Measurements from ENCODE around the gene TENT5A. TPM values are rescaled to one million over a fixed set of nuclear protein-coding genes. Genes with fewer than 3 reads are reported as not detected.

The TENT5A gene
- total RNA-seq, 1 donor from 2014 or later, result 2.7 TPM

DNA sequence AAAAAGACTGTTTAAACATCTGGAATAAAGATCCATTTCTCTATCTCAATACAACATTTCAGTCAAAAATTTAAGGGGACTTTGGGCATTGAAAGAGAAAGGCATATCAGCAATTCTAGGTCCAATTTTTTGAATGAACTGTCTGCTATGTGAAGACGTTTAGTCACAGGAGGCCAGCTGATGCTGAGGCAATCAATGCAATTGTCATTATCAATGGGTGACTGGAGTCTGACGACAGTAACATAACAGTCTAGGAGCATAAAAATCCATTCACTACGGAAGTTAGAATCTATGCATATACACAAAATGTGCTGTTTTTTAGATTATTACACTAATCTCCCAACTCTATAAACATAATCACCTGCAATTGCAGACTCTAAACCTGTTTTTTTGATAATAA is 37.8 kb downstream of the TENT5A start:
- no peak overlapping the region for H3K27ac Mint-ChIP-seq (ENCODE audit: unreplicated experiment)
- no peaks in the 10 kb centered on the region for H3K9me3 Mint-ChIP-seq (ENCODE audit: unreplicated experiment)
- no peak for DNase-seq

DNA sequence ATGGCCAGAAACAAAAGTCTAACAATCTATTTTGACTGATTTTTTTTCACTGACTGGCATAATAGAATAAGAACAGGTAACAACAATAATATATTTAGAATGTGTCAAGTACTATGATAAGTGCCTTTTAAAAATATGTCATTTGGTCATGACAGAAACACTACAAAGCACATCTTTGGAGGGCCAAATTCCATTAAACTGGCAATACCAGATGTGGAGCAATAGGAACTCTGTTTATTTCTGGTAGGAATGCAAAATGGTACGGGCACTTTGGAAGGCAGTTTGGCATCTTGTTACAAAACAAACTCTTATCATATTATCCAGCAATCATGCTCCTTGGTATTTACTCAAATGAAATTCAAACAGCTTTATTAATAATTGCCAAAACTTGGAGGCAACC is 39.3 kb downstream of the TENT5A start:
- DNase-seq, result no peak
- H3K9me3 Mint-ChIP-seq (ENCODE audit: unreplicated experiment), result no peaks in the 10 kb centered on the region
- TF ChIP-seq, protein P1, sequence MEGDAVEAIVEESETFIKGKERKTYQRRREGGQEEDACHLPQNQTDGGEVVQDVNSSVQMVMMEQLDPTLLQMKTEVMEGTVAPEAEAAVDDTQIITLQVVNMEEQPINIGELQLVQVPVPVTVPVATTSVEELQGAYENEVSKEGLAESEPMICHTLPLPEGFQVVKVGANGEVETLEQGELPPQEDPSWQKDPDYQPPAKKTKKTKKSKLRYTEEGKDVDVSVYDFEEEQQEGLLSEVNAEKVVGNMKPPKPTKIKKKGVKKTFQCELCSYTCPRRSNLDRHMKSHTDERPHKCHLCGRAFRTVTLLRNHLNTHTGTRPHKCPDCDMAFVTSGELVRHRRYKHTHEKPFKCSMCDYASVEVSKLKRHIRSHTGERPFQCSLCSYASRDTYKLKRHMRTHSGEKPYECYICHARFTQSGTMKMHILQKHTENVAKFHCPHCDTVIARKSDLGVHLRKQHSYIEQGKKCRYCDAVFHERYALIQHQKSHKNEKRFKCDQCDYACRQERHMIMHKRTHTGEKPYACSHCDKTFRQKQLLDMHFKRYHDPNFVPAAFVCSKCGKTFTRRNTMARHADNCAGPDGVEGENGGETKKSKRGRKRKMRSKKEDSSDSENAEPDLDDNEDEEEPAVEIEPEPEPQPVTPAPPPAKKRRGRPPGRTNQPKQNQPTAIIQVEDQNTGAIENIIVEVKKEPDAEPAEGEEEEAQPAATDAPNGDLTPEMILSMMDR (IDR thresholded peaks at IDR 0.05; ENCODE audit: partially characterized antibody, unreplicated experiment), result no peak
- H3K4me3 Mint-ChIP-seq (ENCODE audit: unreplicated experiment), result no peak overlapping the region
- H3K27me3 Mint-ChIP-seq (ENCODE audit: unreplicated experiment), result no peaks in the 10 kb centered on the region
- H3K36me3 Mint-ChIP-seq (ENCODE audit: unreplicated experiment), result no peaks in the 10 kb centered on the region
- H3K27ac Mint-ChIP-seq (ENCODE audit: unreplicated experiment), result no peak overlapping the region
- no peaks in the 10 kb centered on the region for H3K4me1 Mint-ChIP-seq (ENCODE audit: low read depth, unreplicated experiment)

More for the DNA sequence above, 37.8 kb downstream of the TENT5A start:
- Mint-ChIP-seq H3K27me3 (ENCODE audit: unreplicated experiment) (no peaks in the 10 kb centered on the region), H3K4me3 (ENCODE audit: unreplicated experiment) (no peak overlapping the region), H3K4me1 (ENCODE audit: low read depth, unreplicated experiment) (no peaks in the 10 kb centered on the region), H3K36me3 (ENCODE audit: unreplicated experiment) (no peaks in the 10 kb centered on the region)
- TF ChIP-seq, protein P1 (IDR thresholded peaks at IDR 0.05; ENCODE audit: partially characterized antibody, unreplicated experiment), result no peak

DNA sequence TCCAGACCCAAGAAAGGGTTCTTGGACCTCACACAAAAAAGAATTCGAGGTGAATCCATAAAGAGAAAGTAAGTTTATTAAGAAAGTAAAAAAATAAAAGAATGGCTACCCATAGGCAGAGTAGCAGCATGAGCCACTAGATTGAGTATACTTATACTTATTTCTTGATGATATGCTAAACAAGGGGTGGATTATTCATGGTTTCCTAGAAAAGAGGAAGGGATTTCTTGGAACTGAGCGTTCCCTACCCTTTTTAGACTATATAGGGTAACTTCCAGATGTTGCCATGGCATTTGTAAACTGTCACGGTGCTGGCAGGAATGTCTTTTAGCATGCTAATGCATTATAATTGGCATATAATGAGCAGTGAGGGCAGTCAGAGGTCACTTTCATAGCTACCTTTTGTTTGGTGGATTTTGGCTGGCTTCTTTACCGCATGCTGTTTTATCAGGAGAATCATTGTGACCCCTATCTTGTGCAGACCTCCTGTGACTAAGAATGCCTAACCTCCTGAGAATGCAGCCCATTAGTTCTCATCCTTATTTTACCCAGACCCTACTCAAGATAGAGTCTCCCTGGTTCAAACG is 44.3 kb downstream of the TENT5A start:
- H3K4me3 Mint-ChIP-seq (ENCODE audit: unreplicated experiment), result no peak overlapping the region
- no peaks in the 10 kb centered on the region for H3K36me3 Mint-ChIP-seq (ENCODE audit: unreplicated experiment)
- no peak for DNase-seq
- no peaks in the 10 kb centered on the region for H3K4me1 Mint-ChIP-seq (ENCODE audit: low read depth, unreplicated experiment)
- H3K27me3 Mint-ChIP-seq (ENCODE audit: unreplicated experiment), result no peaks in the 10 kb centered on the region
- H3K9me3 Mint-ChIP-seq (ENCODE audit: unreplicated experiment), result no peaks in the 10 kb centered on the region
- TF ChIP-seq, protein P1 (IDR thresholded peaks at IDR 0.05; ENCODE audit: partially characterized antibody, unreplicated experiment), result no peak
- H3K27ac Mint-ChIP-seq (ENCODE audit: unreplicated experiment), result no peak overlapping the region

DNA sequence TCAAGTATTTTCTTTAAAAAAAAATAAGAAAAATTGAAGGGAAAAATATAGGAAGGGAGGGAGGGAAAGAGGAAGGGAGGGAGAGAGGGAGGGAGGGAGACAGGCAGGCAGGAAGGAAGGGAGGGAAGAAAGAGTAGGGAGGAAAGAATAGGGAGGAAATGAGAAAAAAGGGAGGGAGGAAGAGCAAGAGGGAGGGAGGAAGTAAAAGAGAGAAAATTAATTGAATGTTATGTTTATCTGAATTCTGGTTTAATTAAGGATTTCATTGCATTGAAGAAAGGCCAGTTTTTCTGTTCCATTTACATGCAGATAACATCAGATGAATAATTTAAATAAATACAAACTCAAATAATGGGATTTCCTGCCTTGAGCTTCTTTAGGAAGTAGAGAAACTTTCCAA is 47.8 kb downstream of the TENT5A start:
- H3K4me1 Mint-ChIP-seq (ENCODE audit: low read depth, unreplicated experiment), result no peaks in the 10 kb centered on the region
- TF ChIP-seq, protein P1 (IDR thresholded peaks at IDR 0.05; ENCODE audit: partially characterized antibody, unreplicated experiment), result no peak
- H3K27me3 Mint-ChIP-seq (ENCODE audit: unreplicated experiment), result no peaks in the 10 kb centered on the region
- H3K36me3 Mint-ChIP-seq (ENCODE audit: unreplicated experiment), result no peaks in the 10 kb centered on the region
- H3K9me3 Mint-ChIP-seq (ENCODE audit: unreplicated experiment), result no peaks in the 10 kb centered on the region
- H3K27ac Mint-ChIP-seq (ENCODE audit: unreplicated experiment), result no peak overlapping the region
- H3K4me3 Mint-ChIP-seq (ENCODE audit: unreplicated experiment), result no peak overlapping the region
- no peak for DNase-seq

DNA sequence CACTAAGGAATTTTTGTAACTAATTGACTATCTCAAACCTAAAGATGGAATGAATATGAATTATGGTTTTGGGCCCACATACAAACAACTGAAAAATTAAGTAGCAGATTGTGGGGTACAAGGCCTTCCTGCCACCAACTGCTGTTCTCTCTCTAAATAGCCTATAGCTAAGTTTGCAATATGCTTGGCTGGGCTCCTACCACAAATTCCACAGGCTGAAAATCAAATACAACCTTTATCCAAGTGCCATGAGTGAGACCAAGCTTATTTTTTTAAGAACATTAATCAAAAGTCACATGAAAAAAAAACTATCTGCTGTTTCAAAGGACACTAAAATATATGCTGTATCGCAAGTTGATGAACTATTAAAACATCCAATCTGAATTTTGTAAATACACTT is 52.1 kb downstream of the TENT5A start:
- H3K9me3 Mint-ChIP-seq (ENCODE audit: unreplicated experiment), result no peaks in the 10 kb centered on the region
- no peak overlapping the region for H3K4me3 Mint-ChIP-seq (ENCODE audit: unreplicated experiment)
- no peaks in the 10 kb centered on the region for H3K4me1 Mint-ChIP-seq (ENCODE audit: low read depth, unreplicated experiment)
- H3K27ac Mint-ChIP-seq (ENCODE audit: unreplicated experiment), result no peak overlapping the region
- H3K27me3 Mint-ChIP-seq (ENCODE audit: unreplicated experiment), result peaks cover 2% of the 10 kb centered on the region
- TF ChIP-seq, protein P1 (IDR thresholded peaks at IDR 0.05; ENCODE audit: partially characterized antibody, unreplicated experiment), result no peak
- no peak for DNase-seq
- no peaks in the 10 kb centered on the region for H3K36me3 Mint-ChIP-seq (ENCODE audit: unreplicated experiment)
